OCI-LY1 (cell line): ENCODE data around the gene ZNF710.

Experiments used
- CTCF ChIP-seq: fragments of 200-600 bp; sonication (generic), shearing (Covaris generic); IDR thresholded peaks from 2 replicates; pipeline ENCODE4 v1.5.1; 2017; ENCODE audit warnings: mild to moderate bottlenecking, antibody characterized with exemption, low read length, moderate library complexity, mixed read lengths
- EZH2 ChIP-seq: fragments of 200-600 bp; sonication (generic), shearing (Covaris generic); IDR thresholded peaks from 2 replicates; pipeline ENCODE4 v1.8.0; 2017; ENCODE audit warnings: borderline replicate concordance, mixed run types, mild to moderate bottlenecking, antibody characterized with exemption, low read length, moderate library complexity, mixed read lengths

GRCh38 chr15:90043530-90044010, 42.4 kb downstream of the ZNF710 start:
- TF ChIP-seq CTCF: no peak
- TF ChIP-seq EZH2: no peak
